Calu3 (cell line): Measurements from ENCODE around the gene PCARE. TPM values are rescaled to one million over a fixed set of nuclear protein-coding genes. Genes with fewer than 3 reads are reported as not detected.
A peak's percentile ranks its signal among the peaks of the same experiment; 100 is the strongest.

Experiments
- BruUV-seq: library from RNA; stranded (reverse); fragments of 400-500 nt; replicated peaks from 2 replicates; lab custom pipeline; 2021; lab: Mats Ljungman, UMichigan
- CTCF ChIA-PET: fragments of 300-600 bp; sonication (Branson Sonifier 250); formaldehyde crosslinking; loops from one replicate; lab custom pipeline; 2022; ENCODE audit warnings: antibody characterized with exemption; lab: Charles Lee
- DNase-seq: peaks from one replicate; pipeline ENCODE4 v3.0.0; 2022
- H3K27ac Mint-ChIP-seq: one replicate; pipeline ENCODE4 v1.8.0; 2022; ENCODE audit warnings: mixed read lengths; ENCODE audit not compliant: unreplicated experiment
- H3K27me3 Mint-ChIP-seq: one replicate; pipeline ENCODE4 v1.8.0; 2022; ENCODE audit warnings: mixed read lengths; ENCODE audit not compliant: unreplicated experiment
- H3K36me3 Mint-ChIP-seq: one replicate; pipeline ENCODE4 v1.8.0; 2022; ENCODE audit warnings: mild to moderate bottlenecking, moderate library complexity, mixed read lengths; ENCODE audit not compliant: insufficient read depth, unreplicated experiment
- H3K4me1 Mint-ChIP-seq: one replicate; pipeline ENCODE4 v1.8.0; 2022; ENCODE audit warnings: mild to moderate bottlenecking, low read depth, mixed read lengths; ENCODE audit not compliant: unreplicated experiment
- H3K4me3 Mint-ChIP-seq: one replicate; pipeline ENCODE4 v1.8.0; 2022; ENCODE audit warnings: mild to moderate bottlenecking, low read depth, moderate library complexity, mixed read lengths; ENCODE audit not compliant: unreplicated experiment
- H3K9me3 Mint-ChIP-seq: one replicate; pipeline ENCODE4 v1.8.0; 2022; ENCODE audit warnings: low read depth, mixed read lengths; ENCODE audit not compliant: unreplicated experiment
- intact Hi-C: fragments of 100-400 bp; cut with micrococcal nuclease; formaldehyde crosslinking; loops from one replicate; pipeline ENCODE4 v1.10.0; 2022; ENCODE audit not compliant: unreplicated experiment
- total RNA-seq: library from RNA; stranded (reverse); gene quantifications from 2 replicates; pipeline ENCODE4 v1.2.3, GENCODE V29; 2022
- TF ChIP-seq, protein P1 (sequence below): fragments of 200-600 bp; IDR thresholded peaks from one replicate; pipeline ENCODE4 v1.8.0; 2022; ENCODE audit warnings: antibody characterized with exemption; ENCODE audit not compliant: unreplicated experiment

Gene PCARE
- total RNA-seq, 1 experiment from 2014 or later: not detected

DNA sequence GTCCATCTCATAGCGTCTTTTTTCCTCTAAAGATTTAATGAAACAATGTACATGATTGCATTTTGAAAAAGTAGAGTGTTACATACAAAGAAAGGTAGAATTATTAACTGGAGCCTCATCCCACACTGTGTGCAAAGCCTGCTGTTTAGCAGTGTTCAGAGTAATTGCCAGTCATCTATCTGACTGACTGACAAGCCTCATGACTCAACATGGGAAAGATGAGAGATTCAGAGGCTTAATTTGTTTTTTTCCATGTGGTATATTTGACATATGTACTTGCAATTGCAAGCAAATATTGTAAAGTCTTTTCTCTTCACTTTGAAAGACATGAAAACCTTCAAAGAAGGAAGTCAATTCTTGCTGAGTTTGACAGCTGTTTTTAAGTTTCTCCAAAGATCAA is 14.7 kb downstream of the PCARE start:
- Mint-ChIP-seq H3K4me3 (no peak overlapping the region), H3K27me3 (no peaks in the 10 kb centered on the region), H3K36me3 (no peaks in the 10 kb centered on the region), H3K9me3 (no peaks in the 10 kb centered on the region), H3K27ac (no peak overlapping the region), H3K4me1 (peaks cover 29% of the 10 kb centered on the region)
- DNase-seq: no peak
- TF ChIP-seq, protein P1, sequence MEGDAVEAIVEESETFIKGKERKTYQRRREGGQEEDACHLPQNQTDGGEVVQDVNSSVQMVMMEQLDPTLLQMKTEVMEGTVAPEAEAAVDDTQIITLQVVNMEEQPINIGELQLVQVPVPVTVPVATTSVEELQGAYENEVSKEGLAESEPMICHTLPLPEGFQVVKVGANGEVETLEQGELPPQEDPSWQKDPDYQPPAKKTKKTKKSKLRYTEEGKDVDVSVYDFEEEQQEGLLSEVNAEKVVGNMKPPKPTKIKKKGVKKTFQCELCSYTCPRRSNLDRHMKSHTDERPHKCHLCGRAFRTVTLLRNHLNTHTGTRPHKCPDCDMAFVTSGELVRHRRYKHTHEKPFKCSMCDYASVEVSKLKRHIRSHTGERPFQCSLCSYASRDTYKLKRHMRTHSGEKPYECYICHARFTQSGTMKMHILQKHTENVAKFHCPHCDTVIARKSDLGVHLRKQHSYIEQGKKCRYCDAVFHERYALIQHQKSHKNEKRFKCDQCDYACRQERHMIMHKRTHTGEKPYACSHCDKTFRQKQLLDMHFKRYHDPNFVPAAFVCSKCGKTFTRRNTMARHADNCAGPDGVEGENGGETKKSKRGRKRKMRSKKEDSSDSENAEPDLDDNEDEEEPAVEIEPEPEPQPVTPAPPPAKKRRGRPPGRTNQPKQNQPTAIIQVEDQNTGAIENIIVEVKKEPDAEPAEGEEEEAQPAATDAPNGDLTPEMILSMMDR: no peak
- CTCF ChIA-PET: no interaction called here
- intact Hi-C loops: loop anchor here (5.0 kb wide), 1 partner anchor 53 kb away; no protein-coding TSS in a partner anchor
- BruUV-seq: no TSS peak

DNA sequence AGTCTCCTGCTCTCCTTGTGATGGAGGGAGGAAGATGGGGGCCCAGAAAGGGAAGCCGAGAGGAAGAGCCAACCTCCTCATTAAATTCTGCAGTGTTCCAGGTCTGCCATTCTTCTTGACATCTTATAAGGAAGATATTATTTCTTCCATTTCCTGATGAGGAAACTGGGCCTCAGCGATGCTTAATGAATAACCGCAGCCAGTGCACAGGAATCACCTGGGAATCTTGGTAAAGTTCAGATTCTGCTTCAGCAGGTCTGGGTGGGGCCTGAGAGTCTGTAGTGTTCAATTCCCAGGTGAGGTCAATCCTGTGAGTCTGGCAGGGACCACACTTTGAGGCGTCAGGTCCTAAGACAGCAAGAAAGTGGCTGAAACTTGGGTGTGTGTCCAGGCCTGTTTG is 17.3 kb downstream of the PCARE start:
- CTCF ChIA-PET: no interaction called here
- H3K4me1 Mint-ChIP-seq: peaks cover 50% of the 10 kb centered on the region
- no peaks in the 10 kb centered on the region for H3K27me3 Mint-ChIP-seq
- no TSS peak for BruUV-seq
- no peaks in the 10 kb centered on the region for H3K36me3 Mint-ChIP-seq
- intact Hi-C loops: loop anchor here (5.0 kb wide), 1 partner anchor 55 kb away; no protein-coding TSS in a partner anchor
- H3K27ac Mint-ChIP-seq: peak overlapping the region; percentile 55
- H3K4me3 Mint-ChIP-seq: no peak overlapping the region
- DNase-seq: peak; percentile 24
- H3K9me3 Mint-ChIP-seq: no peaks in the 10 kb centered on the region
- TF ChIP-seq, protein P1: no peak

DNA sequence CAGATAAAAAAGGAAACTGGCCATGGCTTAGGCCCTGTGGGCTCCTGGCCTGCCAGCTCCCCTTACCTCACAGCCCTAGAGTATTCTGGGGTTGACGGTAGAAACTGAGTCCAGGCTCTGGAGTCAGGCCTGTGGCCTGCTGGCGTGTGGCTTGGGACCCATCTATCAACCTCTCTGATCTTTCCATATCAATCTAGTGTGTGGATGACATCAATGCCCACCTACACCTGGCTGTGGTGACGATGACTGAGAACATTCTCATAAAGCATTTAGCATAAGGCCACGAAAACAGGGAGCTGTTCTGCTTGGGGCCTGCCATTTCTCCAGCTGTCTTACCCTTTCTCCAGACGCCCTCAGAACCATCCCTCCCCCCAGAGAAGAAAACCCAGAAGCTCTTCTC is 17.9 kb downstream of the PCARE start:
- Mint-ChIP-seq H3K9me3 (no peaks in the 10 kb centered on the region), H3K27me3 (no peaks in the 10 kb centered on the region), H3K27ac (peak overlapping the region; percentile 55), H3K4me1 (peaks cover 50% of the 10 kb centered on the region), H3K4me3 (no peak overlapping the region), H3K36me3 (no peaks in the 10 kb centered on the region)
- intact Hi-C loops: loop anchor here (5.0 kb wide), 1 partner anchor 56 kb away; no protein-coding TSS in a partner anchor
- no TSS peak for BruUV-seq
- TF ChIP-seq, protein P1: no peak
- CTCF ChIA-PET: no interaction called here
- no peak for DNase-seq

DNA sequence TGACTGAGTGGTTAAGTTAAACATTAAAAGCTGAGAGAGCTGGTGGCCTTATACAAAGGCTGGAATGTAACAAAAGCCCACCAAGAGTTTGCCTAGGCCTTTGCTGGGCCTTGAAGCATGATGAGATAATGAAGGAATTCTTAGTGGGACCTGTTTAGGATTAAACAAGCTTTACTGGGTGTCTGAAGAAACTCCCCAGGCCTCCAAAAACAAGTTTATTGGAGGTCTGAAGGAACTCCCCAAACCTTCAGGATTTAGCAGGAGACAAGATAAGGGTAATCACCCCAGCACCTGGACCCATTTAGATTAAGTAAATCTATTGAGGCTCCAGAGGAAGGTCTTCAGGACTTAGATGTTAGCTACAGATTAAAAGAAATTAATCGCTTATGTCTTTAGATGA is 18.7 kb downstream of the PCARE start:
- peaks cover 50% of the 10 kb centered on the region for H3K4me1 Mint-ChIP-seq
- TF ChIP-seq, protein P1: no peak
- no peaks in the 10 kb centered on the region for H3K9me3 Mint-ChIP-seq
- BruUV-seq: no TSS peak
- no peak for DNase-seq
- H3K27me3 Mint-ChIP-seq: no peaks in the 10 kb centered on the region
- intact Hi-C loops: loop anchor here (5.0 kb wide), 1 partner anchor 57 kb away; no protein-coding TSS in a partner anchor
- H3K4me3 Mint-ChIP-seq: no peak overlapping the region
- H3K36me3 Mint-ChIP-seq: no peaks in the 10 kb centered on the region
- CTCF ChIA-PET: interaction anchor here (0.7 kb wide), 1 partner anchor 39 kb away, joined by 3 read pairs; no protein-coding TSS in a partner anchor
- no peak overlapping the region for H3K27ac Mint-ChIP-seq
